NCI-H2171 treated with DMSO at 0.1 percent for 48 hours (cell line): Measurements from ENCODE around the gene MYBPHL.

Experiments
- DNase-seq: peaks from one replicate; lab custom pipeline; 2025; lab: John Stamatoyannopoulos, UW

Gene MYBPHL, protein sequence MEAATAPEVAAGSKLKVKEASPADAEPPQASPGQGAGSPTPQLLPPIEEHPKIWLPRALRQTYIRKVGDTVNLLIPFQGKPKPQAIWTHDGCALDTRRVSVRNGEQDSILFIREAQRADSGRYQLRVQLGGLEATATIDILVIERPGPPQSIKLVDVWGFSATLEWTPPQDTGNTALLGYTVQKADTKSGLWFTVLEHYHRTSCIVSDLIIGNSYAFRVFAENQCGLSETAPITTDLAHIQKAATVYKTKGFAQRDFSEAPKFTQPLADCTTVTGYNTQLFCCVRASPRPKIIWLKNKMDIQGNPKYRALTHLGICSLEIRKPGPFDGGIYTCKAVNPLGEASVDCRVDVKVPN

DNA sequence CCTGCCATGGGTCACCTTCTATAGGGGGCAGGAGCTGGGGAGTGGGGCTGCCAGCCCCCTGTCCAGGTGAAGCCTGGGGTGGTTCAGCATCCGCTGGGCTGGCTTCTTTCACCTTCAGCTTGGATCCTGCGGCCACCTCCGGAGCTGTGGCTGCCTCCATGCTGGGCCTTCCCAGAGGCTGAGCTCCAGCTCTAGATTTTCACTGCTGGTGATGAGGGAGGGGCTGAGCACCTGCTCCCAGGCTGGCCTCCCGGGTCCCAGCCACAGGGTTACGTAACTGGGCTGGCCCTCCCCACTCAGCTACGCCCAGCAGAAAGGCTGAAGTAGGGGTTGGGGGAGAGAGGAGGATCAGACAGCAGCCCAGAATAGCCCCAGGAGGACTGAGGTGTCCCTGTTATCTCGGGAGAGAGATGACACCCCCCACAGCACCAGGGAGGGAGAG, at the start of gene MYBPHL:
TSS of gene MYBPHL (minus strand) at position 180 of the 442 bp plus-strand sequence. CDS start at position 160, 20 bp downstream.
- DNase-seq, result peak; percentile 17

DNA sequence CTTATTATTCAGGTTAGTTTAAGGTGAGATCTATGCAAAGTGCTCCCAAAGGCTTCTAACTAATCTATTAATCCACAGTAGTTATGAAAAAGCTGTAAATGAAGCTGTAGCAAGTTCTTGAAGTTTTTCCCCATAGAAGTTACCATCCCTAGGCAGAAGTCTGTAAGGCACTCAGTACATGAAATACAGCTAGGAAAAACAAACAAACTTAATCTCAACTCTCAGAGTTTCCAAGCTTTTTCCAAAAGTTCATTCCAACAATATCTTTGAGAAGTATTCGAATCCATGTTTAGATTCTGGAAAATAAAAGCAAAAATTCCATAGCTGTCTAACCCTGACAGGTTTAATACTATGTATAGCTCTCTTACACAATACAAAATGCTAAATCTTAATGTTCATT, 49.7 kb upstream of the MYBPHL start:
- no peak for DNase-seq

DNA sequence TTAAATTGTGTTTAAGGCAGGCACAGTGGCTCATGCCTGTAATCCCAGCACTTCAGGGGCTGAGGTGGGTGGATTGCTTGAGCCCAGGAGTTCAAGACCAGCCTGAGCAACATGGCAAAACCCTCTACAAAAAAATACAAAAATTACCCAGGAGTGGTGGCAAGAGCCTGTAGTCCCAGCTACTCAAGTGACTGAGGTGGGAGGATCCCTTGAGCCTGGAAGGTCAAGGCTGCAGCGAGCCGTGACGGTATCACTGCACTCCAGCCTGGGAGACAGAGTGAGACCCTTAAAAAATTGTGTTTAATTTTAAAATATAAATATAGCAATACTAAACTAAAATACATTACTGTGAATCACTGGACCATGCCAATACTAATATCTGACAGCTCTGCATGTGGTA, 48.1 kb upstream of the MYBPHL start:
- DNase-seq, result no peak

DNA sequence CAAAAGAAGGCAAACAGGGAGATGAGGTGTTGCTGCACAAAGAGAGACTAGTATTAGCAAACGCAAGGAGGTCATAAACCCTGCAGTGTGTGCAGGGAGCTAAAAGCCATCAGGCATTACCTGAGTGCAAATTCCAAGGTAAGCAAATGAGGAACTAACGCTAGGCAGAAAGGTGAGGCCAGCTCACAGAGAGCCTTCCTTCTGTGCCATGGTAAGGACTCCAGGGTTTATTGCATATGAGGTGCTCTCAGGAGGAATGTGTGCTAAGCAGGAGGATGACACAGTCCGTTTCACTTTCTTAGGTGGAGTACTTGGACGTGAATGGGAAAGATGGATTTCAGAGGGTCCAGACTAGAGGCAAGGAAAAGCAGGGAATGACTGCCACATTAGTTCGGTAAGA, 44.6 kb upstream of the MYBPHL start:
- DNase-seq, result no peak

DNA sequence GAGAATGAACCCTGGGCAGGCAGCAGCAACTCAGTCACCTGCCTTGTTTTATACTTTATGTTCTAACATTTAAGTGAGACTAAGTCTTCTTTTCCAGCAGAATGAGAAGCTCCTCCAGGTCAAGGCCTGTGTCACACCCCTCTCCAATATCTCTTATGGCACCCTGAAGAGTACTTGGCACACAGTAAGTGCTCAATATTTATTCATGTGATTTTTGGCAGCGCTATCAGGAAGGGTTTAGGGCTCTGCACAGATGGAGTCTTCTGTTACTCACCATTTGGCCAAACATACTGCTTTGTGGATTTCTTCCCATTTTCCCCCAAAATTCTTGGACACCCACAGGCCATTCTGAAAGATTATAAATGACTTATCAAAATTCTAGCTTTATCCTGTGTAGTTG, 43.8 kb upstream of the MYBPHL start:
- DNase-seq, result no peak

DNA sequence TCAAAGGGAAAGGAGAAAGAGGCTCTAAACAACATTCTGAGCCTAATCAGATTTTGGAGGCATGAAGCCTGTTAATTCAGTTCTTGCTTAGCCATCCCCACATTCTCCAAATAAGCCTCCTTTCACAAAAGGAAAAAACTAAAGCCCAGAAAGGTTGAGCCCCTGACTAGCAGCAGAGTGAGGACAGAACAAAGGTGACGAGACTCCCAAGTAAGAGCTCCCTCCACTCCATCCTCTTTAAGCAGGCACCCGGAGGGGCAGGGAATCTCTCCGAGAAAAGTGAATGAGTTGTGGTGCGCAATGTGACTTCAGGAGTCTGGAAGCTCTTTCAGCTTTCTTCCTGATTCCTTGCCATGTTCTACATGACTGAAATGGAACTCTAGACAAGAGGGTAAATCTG, 43.4 kb upstream of the MYBPHL start:
- no peak for DNase-seq

DNA sequence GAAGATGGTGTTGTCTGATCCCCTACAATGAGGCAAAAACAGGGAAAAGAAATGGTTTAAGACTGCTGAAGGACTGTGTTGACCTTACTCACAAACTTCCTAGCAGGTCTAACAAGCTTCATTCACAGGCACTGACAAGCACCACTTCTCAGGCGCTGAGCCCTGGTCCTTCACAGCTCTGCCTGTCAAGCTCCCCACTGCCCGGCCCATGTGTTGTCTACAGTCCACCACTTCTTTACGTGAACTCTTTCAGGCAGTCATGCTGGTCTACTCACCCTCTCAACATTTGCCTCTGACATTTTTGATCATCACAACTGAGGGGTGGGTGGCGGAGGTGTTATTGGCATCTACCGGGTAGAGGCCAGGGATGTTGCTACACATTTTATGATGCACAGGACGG, 40.7 kb upstream of the MYBPHL start:
- DNase-seq, result no peak

DNA sequence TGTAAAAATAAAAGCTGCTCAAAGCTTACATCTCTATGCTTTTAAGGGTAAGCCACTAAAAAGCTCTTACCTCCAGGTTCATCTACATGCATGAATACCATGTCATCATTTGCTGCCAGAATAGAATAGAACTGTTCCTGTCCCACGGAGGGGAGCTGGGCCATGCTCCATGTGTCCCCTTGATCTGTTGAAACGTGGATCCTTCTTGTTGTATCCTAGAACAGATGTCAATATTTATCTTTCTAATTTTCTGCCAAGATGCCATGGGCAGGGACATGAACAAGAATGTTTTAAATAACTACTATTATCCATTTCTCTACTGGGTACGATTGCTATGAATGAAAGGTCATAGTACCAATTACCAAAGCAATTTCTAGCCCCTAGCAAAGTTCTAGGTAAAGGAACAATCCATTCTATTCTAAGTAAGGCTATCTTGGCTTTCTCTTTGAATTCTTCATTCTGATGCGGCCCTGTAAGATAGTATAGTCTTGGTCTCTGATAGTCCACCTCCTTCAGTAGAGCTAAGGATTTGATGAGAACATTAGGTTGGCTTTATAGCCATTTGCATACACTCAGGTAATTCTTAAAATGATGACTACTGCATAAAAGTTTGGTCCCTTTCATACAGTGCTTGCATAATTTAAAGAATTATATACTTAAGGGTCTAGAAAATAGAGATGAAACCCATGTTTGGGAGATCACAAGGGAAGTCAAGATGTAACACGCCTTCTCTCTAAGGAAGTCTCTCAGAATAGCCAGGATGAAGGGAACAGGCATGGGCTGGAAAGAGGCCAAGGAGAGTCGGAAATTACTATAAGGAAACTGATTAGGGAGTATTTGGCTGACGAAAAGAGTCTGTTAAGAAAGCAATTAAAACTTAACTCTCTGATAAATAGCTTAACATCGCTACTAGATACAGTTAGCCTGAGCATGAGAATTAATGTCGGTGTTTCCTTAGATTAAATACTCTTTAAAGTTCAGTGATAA, 35.4 kb upstream of the MYBPHL start:
- peak; percentile 14 for DNase-seq

DNA sequence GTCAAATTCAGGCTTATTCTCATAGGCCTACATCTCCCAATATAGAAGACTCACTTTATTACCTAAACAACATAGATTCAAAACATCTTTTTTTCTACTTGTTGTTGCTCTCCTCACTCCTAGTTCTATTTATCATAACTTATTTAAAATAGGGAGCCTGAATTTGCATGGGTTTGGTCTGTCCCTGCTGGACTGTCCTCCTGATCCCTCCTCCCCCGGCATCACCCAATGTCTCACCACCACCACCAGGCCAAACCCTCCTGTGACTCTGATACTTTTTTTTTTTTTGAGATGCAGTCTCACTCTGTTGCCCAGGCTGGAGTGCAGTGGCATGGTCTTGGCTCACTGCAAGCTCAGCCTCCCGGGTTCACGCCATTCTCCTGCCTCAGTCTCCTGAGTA, 31.8 kb upstream of the MYBPHL start:
- no peak for DNase-seq

DNA sequence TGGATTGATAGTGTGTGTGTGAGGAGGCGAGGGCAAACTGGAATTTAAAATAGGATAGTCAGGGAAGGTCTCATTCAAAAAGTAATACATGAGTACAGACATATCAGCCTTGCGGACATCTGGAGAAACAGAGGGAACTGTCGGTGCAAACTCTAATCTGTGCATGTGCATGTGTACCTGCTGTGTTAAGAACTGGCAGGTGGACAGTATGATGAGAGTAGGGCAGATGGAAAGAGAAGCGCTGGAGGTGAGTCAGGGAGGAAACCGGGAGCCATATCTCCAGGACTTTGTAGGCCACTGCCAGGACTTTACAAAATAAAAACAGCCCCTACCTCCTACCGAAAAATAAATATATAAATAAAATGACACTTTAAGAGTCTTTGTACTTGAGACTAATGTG, 31.3 kb upstream of the MYBPHL start:
- DNase-seq, result no peak

DNA sequence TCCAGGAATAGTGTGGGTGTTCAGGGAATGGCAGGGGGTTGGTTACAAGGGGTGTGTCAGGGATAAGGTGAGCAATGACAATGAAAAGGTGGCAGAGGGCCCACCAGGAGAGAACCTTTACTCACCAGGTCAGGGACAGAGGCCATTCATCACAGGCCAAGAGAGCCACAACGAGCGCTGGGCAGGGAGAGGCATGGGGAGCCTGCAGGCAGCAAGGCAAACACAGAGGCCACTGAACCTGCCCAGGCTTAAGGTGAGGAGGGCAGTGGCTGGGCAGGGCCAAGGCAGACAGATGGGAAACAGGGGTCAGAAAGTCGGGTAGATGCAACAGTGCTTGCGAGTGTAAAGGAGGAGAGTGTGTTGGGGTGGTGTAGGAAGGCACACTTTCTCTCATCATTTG, 28.3 kb upstream of the MYBPHL start:
- no peak for DNase-seq

DNA sequence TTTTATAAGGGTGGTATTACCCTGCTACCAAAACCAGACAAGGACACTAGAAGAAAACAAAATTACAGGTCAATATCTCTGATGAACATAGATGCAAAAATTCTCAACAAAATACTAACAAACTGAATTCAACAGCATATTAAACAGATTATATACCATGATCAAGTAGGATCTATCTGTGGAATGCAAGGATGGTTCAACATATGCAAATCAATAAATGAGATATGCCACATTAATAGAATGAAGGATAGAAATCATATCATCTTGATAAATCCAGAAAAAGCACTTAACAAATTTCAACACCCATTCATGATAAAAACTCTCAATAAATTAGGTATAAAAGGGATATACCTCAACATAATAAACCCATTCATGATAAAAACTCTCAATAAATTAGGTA, 24.3 kb upstream of the MYBPHL start:
- DNase-seq, result no peak

DNA sequence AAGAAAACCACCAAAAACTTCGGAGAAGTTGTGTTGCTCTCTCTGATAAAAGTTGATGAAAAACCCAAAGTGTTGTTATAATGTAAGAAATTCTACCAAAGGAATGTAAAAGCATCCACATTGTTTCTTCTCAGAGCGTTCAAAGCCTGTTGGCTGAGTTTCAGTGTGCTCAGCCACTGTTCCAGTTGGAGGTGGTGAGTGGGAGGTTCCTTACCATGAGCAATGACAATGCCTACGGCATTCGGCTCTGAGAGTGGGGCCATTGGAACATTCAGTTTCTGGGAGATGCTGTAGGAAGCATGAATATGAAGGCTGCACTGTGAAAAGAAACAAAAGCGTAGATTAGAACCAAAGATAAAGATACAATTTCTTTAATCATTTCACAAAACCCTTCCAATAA, 20.5 kb upstream of the MYBPHL start:
- DNase-seq, result no peak

DNA sequence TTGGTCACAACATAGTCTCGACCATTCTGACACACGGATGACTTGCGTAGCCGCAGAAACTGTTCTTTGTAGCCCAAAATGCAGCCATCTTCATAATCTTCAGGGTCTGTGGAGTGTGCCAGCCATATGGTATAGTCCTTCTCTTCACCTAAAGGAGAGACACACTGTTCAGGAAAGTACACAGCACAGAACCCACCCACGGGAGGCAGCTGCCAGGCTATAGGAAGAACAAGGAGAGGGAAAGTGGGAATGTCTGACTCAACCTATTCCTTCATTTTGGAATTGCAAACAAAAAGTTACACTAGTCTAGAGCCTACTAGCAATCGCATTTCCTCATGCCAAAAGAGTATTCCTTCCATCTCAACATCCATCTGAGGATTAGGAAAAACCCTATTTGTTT, 16.2 kb upstream of the MYBPHL start:
- DNase-seq, result no peak

DNA sequence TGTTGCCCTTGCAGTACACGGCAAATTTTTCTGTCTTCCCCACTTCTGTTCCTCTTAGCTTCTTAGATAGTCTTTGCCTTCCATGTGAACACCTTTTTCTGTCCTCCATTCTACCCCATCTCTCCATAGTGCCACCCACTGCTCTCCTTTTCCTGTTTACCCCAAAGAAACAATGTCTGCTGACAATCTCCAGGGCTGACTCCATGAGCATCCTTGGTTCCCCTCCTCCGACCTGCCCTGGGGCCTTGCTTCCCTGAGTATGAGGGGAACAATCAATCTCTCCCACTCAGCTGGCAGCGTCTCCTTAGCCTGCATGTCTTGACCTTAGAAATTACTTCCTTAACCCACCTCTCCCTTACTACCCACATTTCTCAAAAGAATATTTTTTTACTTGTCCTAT, 12.3 kb upstream of the MYBPHL start:
- no peak for DNase-seq

DNA sequence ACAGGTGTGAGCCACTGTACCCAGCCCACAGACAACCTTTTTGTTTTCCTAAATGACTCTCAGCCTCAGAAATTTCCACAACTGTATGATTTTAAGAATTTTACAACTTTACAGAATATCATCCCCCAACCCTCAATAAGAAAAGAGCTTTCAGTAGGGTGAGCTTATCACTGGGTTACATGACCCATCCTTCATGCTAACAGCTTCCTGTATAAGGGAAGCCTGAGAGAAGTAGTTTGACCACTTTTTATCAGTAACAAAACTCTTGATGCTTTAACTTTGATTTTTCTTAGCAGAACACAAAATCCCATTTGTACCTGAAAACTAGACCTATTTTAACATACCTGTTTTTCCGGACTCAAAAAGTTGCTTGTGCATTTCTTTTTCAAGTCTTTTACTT, 9.7 kb upstream of the MYBPHL start:
- no peak for DNase-seq

DNA sequence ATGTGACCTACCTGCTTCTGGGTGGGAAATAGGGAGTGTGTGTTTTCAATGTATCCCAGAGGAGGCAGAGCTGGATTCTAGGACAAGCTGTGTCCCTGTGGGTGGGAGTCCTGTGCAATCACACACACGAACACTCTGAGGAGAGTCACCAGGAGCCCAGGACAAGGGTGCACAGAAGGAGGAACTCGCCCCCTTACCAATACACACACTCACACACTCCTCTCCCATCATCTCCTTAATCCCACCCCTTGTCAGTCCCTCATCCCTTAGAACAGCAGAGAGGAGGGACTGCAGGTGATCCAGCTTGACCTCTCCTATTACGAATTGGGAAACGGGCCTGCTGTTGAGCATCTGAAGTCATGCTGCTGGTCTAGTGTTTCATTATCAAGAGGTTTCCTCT, 8.5 kb upstream of the MYBPHL start:
- DNase-seq, result no peak

DNA sequence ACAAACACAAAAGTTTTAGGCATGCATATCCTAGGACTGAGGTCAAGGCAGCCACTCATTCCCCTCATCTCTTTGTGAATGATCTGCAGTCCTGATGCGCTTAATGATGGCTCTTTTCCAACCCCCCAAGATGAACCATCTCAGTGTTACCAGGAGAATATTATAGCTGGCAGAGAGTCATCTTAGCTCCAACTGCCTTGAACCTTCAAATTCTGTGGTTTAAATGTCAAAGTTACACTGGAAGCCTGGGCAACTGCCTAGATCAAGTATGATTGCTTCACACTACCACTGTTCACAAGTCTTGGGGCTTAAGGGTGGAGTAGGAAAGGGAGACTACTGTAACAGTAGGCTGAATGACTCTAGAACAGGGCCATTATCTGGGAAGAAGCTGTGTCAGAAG, 8.0 kb upstream of the MYBPHL start:
- no peak for DNase-seq

DNA sequence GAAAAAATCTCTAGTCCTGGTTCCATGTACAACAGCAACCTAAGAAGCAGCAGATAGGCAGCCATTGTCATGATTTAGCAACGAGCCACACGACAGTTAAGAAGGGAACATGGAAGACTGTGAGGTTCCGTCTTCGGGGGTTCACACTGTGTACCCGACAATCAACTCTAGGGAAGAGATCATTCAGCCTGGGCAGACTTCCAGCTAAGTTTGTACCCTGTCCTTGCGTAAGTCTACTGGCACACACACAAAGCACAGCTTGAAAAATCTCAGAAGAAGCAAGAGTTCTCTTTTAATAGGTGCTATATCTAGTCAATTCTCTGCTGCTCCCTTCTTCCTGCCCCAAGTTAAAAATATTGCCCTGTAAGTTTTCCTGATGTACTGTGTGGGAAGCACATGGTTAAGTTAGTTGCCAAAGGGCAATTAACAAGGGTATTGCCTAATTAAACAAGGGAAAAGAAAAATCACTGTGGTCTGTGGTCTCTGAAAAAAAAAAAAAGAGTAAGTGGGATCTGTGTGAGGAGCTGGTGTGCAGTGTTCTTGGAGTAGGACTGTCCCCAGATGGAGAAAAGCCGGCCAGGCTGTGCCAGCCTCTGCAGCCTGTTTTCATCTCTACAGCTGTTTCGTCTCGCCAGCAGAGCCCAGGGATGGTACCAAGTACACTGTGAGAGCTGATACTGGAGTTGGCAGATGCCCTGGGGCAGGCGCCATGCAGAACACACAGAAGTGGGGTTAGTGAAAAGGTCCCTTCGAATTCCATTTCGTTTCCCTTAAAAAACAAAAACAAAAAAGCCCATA, 6.4 kb upstream of the MYBPHL start:
- peak; percentile 77 for DNase-seq

DNA sequence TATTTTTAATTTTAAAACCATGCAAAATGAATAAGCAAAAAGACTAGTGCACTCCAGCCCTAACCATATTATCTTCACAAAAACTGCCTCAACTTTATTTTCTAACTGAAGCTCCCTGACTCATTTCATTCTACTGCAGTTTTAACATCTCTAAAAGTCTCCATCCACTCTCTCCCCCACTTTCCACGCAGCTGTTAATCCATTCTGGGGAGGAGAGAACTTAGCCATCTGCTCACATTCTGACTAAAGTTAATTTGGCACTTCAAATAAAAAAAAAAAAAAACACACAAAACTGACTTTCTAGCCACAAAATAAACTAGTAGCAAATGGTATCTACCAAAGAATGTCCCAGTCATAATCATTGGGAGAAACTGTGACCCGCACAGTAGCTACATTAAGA, 5.4 kb upstream of the MYBPHL start:
- peak; percentile 76 for DNase-seq

DNA sequence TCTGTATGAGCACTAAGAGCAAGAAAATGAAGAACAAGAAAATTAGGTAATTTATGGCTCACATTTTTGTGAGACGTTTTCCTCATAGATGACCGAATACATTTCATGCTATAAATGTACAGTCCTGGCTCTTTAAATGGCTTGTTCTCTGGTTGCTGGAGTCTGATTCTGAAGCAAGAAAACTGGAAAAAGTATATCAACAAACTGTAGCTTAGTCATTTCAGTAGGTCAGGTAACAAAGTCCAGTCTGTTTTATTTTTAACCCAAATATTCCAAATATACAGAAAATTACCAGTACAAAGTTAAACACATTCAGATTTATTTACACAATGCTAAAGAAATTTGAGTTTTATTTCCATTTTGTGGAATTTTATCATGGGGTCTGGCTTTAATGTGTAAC, 2.5 kb upstream of the MYBPHL start:
- DNase-seq, result no peak

DNA sequence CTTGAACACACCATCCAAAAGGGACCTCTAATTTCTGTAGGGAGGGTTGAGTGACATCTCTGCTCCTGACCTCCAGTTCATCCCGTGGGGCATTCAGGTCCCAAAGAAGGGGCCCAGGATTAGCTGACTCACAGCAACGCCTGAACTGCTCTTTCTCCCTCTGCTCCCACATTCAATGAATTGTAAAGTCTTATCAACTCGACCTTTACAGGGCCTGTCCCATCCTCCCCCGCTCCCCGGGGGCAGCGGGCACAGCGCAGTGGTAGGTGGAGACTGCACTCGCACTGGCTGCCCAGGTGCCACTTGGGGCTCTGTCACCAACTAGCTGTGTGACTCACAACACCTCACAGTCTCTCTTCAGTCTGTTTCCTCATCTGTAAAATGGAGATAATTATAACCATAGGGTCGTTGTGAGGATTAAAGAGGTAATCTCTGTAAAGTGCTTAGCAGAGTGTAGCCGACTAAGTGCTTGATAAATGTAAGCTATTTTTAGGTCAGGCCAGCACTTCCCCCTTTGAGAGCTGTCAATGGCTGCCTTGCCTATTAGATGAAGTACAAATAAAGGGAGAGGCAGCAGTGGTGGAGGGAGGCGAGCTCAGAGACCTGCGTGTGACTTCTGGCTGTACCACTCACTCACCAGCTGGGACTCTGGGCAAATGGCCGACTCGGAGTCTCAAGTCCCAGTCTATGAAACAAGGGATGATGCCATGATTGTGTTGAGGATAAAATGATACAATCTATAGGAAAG, 637 bp upstream of the MYBPHL start:
- DNase-seq, result peak; percentile 18
